Posterior vena cava (tissue), 2 donors: ENCODE data around the gene SF3B1. TPM values are rescaled to one million over a fixed set of nuclear protein-coding genes. Genes with fewer than 3 reads are reported as not detected.
"Not testable (repeated sequence)": the region's sequence is repeated elsewhere in the genome, so short reads cannot be mapped to it uniquely, and the experiment has no call there.

Experiments used
- DNase-seq: peaks from one replicate; pipeline ENCODE4 v3.0.0-alpha.2; 2020; ENCODE audit warnings: low spot score
- intact Hi-C, 2 donors: fragments of 100-400 bp; cut with DNase I; formaldehyde crosslinking; loops; one replicate each; pipeline versions ENCODE4 v1.14.1 to v1.14.2; 2022 to 2023
- total RNA-seq, 2 donors: library from RNA; stranded (reverse); fragmentation: NEBNext Ultra II Directional; extraction: Animal tissue kit (Norgen Biotek cat#: 25700); gene quantifications; one replicate each; pipeline ENCODE4 v1.2.1, GENCODE V29; 2021
- donor health status: DM: yes; HTN: yes; CAD: no.
- donor health status: DM: yes; HTN: yes; CAD: no.

Gene SF3B1
- total RNA-seq, 2 donors from 2014 or later = 190 to 201 TPM

DNA sequence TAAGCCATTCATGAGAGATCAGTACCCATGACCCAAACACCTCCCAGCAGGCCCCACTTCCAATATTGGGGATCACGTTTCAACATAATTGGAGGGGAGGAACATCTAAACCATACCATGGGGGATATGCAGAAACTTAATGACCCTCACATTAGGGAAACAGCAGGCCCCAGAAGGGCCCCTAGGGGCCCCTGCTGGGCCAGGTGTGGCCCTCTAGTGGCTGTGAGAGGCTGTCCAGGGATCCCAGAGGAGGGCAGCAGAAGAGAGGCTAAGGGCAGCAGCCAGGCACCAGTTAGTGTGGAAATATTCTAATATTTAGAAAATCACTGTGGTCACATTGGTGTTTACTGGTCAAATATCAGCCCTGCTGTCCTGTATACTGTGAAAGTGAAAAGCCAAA lies 75.0 kb downstream of the SF3B1 start:
- intact Hi-C loops = no loop called here
- DNase-seq = no peak

- intact Hi-C loops = no loop called here
- no peak for DNase-seq
Measured at GRCh38 chr2:197358931-197359330, 75.9 kb downstream of the SF3B1 start.

GRCh38 chr2:197357986-197358385 lies 76.8 kb downstream of the SF3B1 start:
- intact Hi-C loops = no loop called here
- no peak for DNase-seq

- DNase-seq = no peak
- intact Hi-C loops = no loop called here
Measured at GRCh38 chr2:197356136-197356535, 78.7 kb downstream of the SF3B1 start.

- intact Hi-C loops = no loop called here
- no peak for DNase-seq
Measured at GRCh38 chr2:197354169-197354558, 80.7 kb downstream of the SF3B1 start.

DNA sequence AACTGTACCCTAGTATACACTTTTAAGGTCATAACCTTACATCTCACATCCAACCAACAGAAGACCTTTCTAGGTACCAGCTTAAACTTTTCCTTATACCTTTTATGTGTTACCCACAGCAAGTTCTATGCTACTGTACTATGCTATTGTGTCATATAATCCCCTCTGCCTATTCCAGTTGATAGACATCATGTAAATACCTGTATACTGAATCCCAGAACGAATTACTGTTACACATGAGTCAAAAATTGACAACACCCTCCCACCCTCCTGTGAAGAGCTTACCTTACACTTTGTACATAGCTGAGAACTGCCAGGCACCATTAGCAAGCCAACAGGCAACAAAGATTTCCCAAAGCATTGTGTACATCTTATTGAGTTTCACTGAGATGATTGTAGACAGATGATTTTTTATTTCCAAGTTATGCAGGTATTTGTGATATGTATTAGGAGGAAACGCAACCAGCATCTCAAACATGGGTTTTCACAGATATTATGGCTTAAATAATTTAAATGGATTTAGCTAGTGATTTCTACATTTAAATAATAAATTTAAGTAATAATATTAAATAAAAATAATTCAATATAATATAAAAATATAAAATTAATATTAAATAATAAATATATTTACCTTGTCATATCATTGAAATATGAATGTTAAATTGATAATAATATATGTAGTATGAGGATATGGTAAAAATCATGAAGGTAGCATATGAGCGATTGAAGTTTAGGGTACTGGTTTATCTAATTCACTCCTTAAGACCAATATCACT lies 81.2 kb downstream of the SF3B1 start:
- intact Hi-C loops = no loop called here
- no peak for DNase-seq

DNA sequence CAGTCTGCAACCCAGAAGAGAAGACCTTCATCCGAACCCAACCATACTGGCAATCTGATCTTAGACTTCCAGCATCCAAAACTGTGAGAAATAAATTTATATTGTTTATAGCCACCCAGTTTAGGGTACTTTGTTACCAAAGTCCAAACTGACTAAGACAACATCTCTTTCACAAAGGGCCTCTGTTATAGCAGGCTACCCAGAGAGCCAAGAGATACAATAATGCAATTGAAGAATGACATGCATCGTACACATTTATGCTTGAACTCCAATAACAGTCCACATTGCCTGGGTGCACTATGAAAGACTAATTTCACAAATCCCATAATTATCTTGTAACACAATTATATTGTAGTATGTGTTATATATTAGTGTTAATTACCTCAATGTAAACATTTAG lies 85.1 kb downstream of the SF3B1 start:
- no peak for DNase-seq
- intact Hi-C loops = no loop called here

DNA sequence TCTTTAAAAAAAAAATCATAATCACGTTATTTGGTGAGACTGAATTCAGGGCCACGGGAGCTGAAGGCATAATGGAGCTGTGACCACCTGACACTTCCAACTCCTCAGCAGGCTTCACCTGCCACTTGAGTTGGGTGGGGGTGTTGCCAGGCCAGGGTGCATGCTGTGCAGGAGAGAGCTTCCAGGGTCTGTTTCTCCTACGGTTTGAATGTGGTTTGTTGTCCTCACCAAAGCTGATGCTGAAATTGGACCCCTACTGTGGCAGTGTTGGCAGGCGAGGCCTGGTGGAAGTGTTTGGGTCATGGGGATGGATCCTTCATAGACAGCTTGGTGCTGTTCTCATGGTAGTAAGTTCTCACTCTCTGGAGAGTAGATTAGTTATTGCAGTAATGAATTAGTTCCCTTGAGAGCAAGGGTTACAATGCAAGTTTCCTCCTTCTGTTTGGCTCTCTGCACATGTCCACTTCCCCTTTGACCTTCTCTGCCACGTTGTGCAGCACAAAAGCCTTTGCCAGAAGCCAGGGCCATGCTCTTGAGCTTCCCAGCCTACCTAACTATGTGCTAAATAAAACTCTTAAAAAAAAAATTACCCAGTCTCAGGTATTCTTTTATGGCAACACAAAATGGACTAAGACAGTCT lies 86.0 kb downstream of the SF3B1 start:
- DNase-seq = no peak

GRCh38 chr2:197345846-197346370 lies 88.9 kb downstream of the SF3B1 start:
- intact Hi-C loops = no loop called here
- no peak for DNase-seq

More for the DNA sequence above, 86.0 kb downstream of the SF3B1 start:
- intact Hi-C loops = no loop called here

DNA sequence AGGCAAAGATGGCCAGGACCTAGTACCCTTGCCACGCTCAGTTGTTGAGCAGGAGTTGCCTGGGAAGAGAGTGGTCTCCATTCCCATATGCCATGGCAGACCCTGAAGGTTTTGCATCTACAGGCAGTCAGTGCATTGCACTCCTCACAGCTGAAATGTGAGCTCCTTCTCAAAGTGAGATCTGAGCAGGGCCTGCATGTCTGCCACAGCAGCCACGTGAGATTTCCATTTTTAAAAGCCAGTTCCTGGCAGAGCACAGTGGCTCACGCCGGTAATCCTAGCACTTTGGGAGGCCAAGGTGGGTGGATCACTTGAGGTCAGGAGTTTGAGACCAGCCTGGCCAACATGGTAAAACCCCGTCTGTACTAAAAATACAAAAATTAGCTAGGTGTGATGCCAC lies 90.9 kb downstream of the SF3B1 start:
- intact Hi-C loops, DNase-seq: not testable (repeated sequence)

GRCh38 chr2:197340591-197340990 lies 94.2 kb downstream of the SF3B1 start:
- DNase-seq = no peak
- intact Hi-C loops = no loop called here

Other genes with a start within 250 kb of the SF3B1 start
- 10 to 100 TPM; 21.2 to 24.5 TPM for gene ANKRD44, start 124.2 kb downstream of the SF3B1 start, total RNA-seq
- gene COQ10B, start 18.5 kb upstream of the SF3B1 start, total RNA-seq = 10 to 100 TPM; 29.5 to 42.9 TPM
- gene HSPD1, start 64.8 kb upstream of the SF3B1 start, total RNA-seq = 100 to 1,000 TPM; 106 to 131 TPM
- 10 to 100 TPM; 54.5 to 60.5 TPM for gene HSPE1, start 65.4 kb upstream of the SF3B1 start, total RNA-seq
- gene MOB4, start 81.0 kb upstream of the SF3B1 start, total RNA-seq = 10 to 100 TPM; 35.1 to 55.4 TPM
- gene RFTN2, start 240.6 kb upstream of the SF3B1 start, total RNA-seq = 10 to 100 TPM in 1 of 2 donors, 1 to 10 TPM in 1; 5.4 to 11.4 TPM